GM12865 (cell line): ENCODE measurements around the gene MCC.

ENCODE experiments used
- DNase-seq: peaks from one replicate; pipeline ENCODE4 v3.0.0; 2010; ENCODE audit warnings: low read depth
- H3K4me3 ChIP-seq: 2 replicates; pipeline ENCODE4 v1.5.1; 2011; ENCODE audit warnings: mild to moderate bottlenecking, low read depth, low read length, control low read depth
- TF ChIP-seq, protein P1 (sequence below): IDR thresholded peaks from 2 replicates; pipeline ENCODE4 v1.5.1; 2011; ENCODE audit warnings: low read length, control low read depth, low read depth, inconsistent platforms; ENCODE audit not compliant: insufficient read depth; ENCODE audit errors: missing control alignments

MCC gene

GRCh38 chr5:113197456-113198200, 290.6 kb downstream of the MCC start:
- TF ChIP-seq, protein P1, sequence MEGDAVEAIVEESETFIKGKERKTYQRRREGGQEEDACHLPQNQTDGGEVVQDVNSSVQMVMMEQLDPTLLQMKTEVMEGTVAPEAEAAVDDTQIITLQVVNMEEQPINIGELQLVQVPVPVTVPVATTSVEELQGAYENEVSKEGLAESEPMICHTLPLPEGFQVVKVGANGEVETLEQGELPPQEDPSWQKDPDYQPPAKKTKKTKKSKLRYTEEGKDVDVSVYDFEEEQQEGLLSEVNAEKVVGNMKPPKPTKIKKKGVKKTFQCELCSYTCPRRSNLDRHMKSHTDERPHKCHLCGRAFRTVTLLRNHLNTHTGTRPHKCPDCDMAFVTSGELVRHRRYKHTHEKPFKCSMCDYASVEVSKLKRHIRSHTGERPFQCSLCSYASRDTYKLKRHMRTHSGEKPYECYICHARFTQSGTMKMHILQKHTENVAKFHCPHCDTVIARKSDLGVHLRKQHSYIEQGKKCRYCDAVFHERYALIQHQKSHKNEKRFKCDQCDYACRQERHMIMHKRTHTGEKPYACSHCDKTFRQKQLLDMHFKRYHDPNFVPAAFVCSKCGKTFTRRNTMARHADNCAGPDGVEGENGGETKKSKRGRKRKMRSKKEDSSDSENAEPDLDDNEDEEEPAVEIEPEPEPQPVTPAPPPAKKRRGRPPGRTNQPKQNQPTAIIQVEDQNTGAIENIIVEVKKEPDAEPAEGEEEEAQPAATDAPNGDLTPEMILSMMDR = no peak
- H3K4me3 ChIP-seq = no peak overlapping the region
- DNase-seq = no peak

- no peak overlapping the region for H3K4me3 ChIP-seq
- TF ChIP-seq, protein P1 = no peak
- DNase-seq = no peak
Observed at GRCh38 chr5:113195771-113196170, 292.5 kb downstream of the MCC start.

- TF ChIP-seq, protein P1 = no peak
- no peak for DNase-seq
- H3K4me3 ChIP-seq = no peak overlapping the region
Observed at GRCh38 chr5:113195251-113195650, 293.0 kb downstream of the MCC start.

DNA sequence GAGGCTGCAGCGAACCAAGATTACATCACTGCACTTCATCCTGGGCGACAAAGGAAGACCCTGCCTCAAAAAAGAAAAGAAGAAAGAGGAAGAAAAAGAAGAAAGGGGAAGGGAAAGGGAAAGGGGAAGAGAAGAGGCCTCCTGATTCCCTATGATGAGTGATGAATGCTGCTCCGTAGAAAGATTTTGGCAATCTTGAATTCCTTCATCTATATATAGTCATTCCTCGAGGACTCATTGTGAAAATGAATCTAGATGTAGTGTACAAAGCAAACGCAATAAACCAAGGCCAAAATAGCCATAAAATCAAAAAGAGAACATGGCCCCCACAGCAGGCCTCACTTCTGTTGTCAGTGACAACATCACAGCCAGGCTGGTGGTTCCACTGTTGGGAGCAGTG, 293.7 kb downstream of the MCC start:
- TF ChIP-seq, protein P1 = no peak
- H3K4me3 ChIP-seq = no peak overlapping the region
- DNase-seq = no peak

GRCh38 chr5:113194125-113194524, 294.1 kb downstream of the MCC start:
- TF ChIP-seq, protein P1 = no peak
- H3K4me3 ChIP-seq = no peak overlapping the region
- no peak for DNase-seq

DNA sequence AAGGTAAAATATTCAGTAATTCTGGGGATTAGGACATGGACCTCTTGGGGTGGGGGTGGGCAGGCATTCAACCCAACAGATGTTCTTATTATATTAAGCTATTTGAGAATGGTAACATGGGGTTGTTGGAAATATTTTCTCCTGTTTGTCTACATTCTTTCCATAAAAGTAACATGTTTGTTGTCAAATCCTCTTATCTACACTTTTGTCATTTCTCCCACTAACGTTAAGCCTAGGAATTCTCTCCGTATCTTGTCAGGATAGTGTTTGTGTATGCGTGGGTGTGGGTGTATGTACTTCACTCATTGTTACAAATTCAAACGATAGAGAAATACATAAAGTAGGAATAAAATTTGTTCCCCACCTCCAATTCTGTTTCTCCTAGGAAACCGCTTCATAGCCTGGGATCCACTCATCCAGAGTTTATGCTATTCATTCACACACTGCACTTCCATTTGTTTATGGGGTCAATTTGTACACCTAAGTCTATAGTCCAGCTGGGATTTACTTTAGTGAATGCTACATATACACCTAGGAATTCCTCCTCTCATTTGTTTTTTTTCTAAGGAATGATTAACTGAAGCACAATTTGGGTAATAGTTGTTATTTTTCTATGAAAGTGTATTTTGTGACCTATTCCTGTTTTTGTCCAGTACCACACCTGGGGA, 294.8 kb downstream of the MCC start:
- DNase-seq = no peak
- TF ChIP-seq, protein P1 = no peak
- H3K4me3 ChIP-seq = no peak overlapping the region

- TF ChIP-seq, protein P1 = no peak
- DNase-seq = no peak
- no peak overlapping the region for H3K4me3 ChIP-seq
Observed at GRCh38 chr5:113192541-113192940, 295.7 kb downstream of the MCC start.
